ENCODE measurements around the gene LCP2. TPM values are rescaled to one million over a fixed set of nuclear protein-coding genes. Genes with fewer than 3 reads are reported as not detected.

Gene LCP2
- polyA plus RNA-seq, 1 experiment, result not detected

- DNase-seq (ENCODE audit: low read depth), result no peak
- ChIA-PET CTCF (interaction anchor here (0.6 to 4.2 kb wide), 12 partner anchors 9 to 363 kb away, joined by 3 to 32 read pairs (median 3); no protein-coding TSS in a partner anchor), POLR2A (no interaction called here)
- peaks cover 5% of the 10 kb centered on the region for H3K27me3 ChIP-seq (ENCODE audit: control insufficient read depth, insufficient read depth, low read length)
- no peak for TF ChIP-seq CTCF (IDR thresholded peaks at IDR 0.05; ENCODE audit: insufficient read depth, low read depth, low read length)
- H3K4me3 ChIP-seq (ENCODE audit: low read depth, low read length), result no peak overlapping the region
- H3K36me3 ChIP-seq (ENCODE audit: control insufficient read depth, insufficient read depth, low read length), result no peaks in the 10 kb centered on the region
Observed at GRCh38 chr5:170268153-170268689, 29.4 kb downstream of the LCP2 start.

GRCh38 chr5:170267431-170268152, 30.0 kb downstream of the LCP2 start:
- TF ChIP-seq CTCF (IDR thresholded peaks at IDR 0.05; ENCODE audit: insufficient read depth, low read depth, low read length), result peak; percentile 86
- Histone ChIP-seq H3K36me3 (ENCODE audit: control insufficient read depth, insufficient read depth, low read length) (no peaks in the 10 kb centered on the region), H3K27me3 (ENCODE audit: control insufficient read depth, insufficient read depth, low read length) (peaks cover 5% of the 10 kb centered on the region), H3K4me3 (ENCODE audit: low read depth, low read length) (no peak overlapping the region)
- POLR2A ChIA-PET, result no interaction called here
- CTCF ChIA-PET, result interaction anchor here (1.1 to 4.2 kb wide), 10 partner anchors 9 to 357 kb away, joined by 3 to 32 read pairs (median 6); partner anchors contain the start of gene LCP2
- DNase-seq (ENCODE audit: low read depth), result no peak

- no peak for TF ChIP-seq CTCF (IDR thresholded peaks at IDR 0.05; ENCODE audit: insufficient read depth, low read depth, low read length)
- POLR2A ChIA-PET, result no interaction called here
- no peak overlapping the region for H3K4me3 ChIP-seq (ENCODE audit: low read depth, low read length)
- CTCF ChIA-PET, result interaction anchor here (0.9 to 4.2 kb wide), 16 partner anchors 8 to 364 kb away, joined by 3 to 32 read pairs (median 4); partner anchors contain the start of gene LCP2
- H3K36me3 ChIP-seq (ENCODE audit: control insufficient read depth, insufficient read depth, low read length), result no peaks in the 10 kb centered on the region
- peaks cover 5% of the 10 kb centered on the region for H3K27me3 ChIP-seq (ENCODE audit: control insufficient read depth, insufficient read depth, low read length)
- DNase-seq (ENCODE audit: low read depth), result no peak
Observed at GRCh38 chr5:170266570-170267381, 30.8 kb downstream of the LCP2 start.

- Histone ChIP-seq H3K4me3 (ENCODE audit: low read depth, low read length) (no peak overlapping the region), H3K27me3 (ENCODE audit: control insufficient read depth, insufficient read depth, low read length) (peaks cover 5% of the 10 kb centered on the region), H3K36me3 (ENCODE audit: control insufficient read depth, insufficient read depth, low read length) (no peaks in the 10 kb centered on the region)
- DNase-seq (ENCODE audit: low read depth), result no peak
- ChIA-PET CTCF (interaction anchor here (0.9 to 4.2 kb wide), 8 partner anchors 9 to 367 kb away, joined by 3 to 32 read pairs (median 4); partner anchors contain the start of gene LCP2), POLR2A (no interaction called here)
- no peak for TF ChIP-seq CTCF (IDR thresholded peaks at IDR 0.05; ENCODE audit: insufficient read depth, low read depth, low read length)
Observed at GRCh38 chr5:170265522-170265921, 32.1 kb downstream of the LCP2 start.

- no peak for TF ChIP-seq CTCF (IDR thresholded peaks at IDR 0.05; ENCODE audit: insufficient read depth, low read depth, low read length)
- H3K4me3 ChIP-seq (ENCODE audit: low read depth, low read length), result no peak overlapping the region
- H3K36me3 ChIP-seq (ENCODE audit: control insufficient read depth, insufficient read depth, low read length), result no peaks in the 10 kb centered on the region
- ChIA-PET POLR2A (no interaction called here), CTCF (no interaction called here)
- H3K27me3 ChIP-seq (ENCODE audit: control insufficient read depth, insufficient read depth, low read length), result peaks cover 5% of the 10 kb centered on the region
- DNase-seq (ENCODE audit: low read depth), result no peak
Observed at GRCh38 chr5:170263906-170264305, 33.7 kb downstream of the LCP2 start.

Measured in BJ (cell line).